ENCODE data around the gene GYS1. TPM values are rescaled to one million over a fixed set of nuclear protein-coding genes. Genes with fewer than 3 reads are reported as not detected.

The GYS1 gene
- total RNA-seq, 1 experiment from 2014 or later = 29.7 TPM

DNA sequence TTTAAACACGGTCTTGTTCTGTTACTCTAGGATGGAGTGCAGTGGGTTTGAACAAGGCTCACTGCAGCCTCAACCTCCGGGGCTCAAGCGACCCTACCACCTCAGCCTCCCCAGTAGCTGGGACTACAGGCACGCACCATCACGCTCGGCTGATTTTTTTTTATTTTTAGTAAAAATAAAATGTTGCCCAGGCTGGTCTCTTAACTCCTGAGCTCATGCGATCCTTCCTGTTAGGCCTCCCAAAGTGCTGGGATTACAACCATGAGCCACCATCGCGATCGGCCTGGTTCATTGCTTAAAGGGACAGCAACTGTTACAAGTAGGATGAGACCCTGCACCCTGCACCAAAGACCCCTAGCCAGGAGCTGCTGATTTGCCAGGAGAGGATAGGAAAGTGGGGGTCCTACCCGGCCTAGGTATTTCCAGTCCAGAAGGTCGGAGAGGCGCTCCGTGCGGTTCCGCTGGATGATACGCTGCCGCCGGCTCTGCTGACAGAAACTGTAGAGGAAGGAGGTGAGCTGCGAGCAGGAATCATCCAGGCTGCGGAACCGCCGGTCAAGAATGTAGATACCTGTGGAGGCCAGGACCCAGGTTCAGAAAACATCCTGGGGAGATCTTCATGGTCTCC is 22.9 kb downstream of the GYS1 start:
- intact Hi-C loops (cut with micrococcal nuclease) = loop anchor here (2.0 kb wide), 2 partner anchors 69 to 175 kb away; partner anchors contain the start of gene NUCB1
- TF ChIP-seq, protein P1, sequence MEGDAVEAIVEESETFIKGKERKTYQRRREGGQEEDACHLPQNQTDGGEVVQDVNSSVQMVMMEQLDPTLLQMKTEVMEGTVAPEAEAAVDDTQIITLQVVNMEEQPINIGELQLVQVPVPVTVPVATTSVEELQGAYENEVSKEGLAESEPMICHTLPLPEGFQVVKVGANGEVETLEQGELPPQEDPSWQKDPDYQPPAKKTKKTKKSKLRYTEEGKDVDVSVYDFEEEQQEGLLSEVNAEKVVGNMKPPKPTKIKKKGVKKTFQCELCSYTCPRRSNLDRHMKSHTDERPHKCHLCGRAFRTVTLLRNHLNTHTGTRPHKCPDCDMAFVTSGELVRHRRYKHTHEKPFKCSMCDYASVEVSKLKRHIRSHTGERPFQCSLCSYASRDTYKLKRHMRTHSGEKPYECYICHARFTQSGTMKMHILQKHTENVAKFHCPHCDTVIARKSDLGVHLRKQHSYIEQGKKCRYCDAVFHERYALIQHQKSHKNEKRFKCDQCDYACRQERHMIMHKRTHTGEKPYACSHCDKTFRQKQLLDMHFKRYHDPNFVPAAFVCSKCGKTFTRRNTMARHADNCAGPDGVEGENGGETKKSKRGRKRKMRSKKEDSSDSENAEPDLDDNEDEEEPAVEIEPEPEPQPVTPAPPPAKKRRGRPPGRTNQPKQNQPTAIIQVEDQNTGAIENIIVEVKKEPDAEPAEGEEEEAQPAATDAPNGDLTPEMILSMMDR (IDR thresholded peaks at IDR 0.05; ENCODE audit: unreplicated experiment) = no peak
- no TSS peak for BruUV-seq (replicated peaks)
- Mint-ChIP-seq H3K36me3 (ENCODE audit: insufficient read depth, unreplicated experiment) (peaks cover 77% of the 10 kb centered on the region), H3K27me3 (ENCODE audit: insufficient read depth, unreplicated experiment) (no peaks in the 10 kb centered on the region), H3K9me3 (ENCODE audit: unreplicated experiment) (no peaks in the 10 kb centered on the region), H3K4me1 (ENCODE audit: insufficient read depth, unreplicated experiment) (peaks cover 6% of the 10 kb centered on the region), H3K4me3 (ENCODE audit: unreplicated experiment) (no peak overlapping the region), H3K27ac (ENCODE audit: low read depth, unreplicated experiment) (no peak overlapping the region)
- ChIA-PET CTCF (interaction anchor here (0.5 to 2.9 kb wide), 13 partner anchors 9 to 561 kb away, joined by 3 to 18 read pairs (median 4); partner anchors contain the start of genes GYS1, PPP1R15A and RUVBL2), POLR2A (interaction anchor here (0.9 to 1.4 kb wide), 3 partner anchors 8 to 97 kb away, joined by 3 to 12 read pairs (median 3); partner anchors contain the start of gene PPP1R15A)
- DNase-seq (ENCODE audit: unreplicated experiment) = no peak

DNA sequence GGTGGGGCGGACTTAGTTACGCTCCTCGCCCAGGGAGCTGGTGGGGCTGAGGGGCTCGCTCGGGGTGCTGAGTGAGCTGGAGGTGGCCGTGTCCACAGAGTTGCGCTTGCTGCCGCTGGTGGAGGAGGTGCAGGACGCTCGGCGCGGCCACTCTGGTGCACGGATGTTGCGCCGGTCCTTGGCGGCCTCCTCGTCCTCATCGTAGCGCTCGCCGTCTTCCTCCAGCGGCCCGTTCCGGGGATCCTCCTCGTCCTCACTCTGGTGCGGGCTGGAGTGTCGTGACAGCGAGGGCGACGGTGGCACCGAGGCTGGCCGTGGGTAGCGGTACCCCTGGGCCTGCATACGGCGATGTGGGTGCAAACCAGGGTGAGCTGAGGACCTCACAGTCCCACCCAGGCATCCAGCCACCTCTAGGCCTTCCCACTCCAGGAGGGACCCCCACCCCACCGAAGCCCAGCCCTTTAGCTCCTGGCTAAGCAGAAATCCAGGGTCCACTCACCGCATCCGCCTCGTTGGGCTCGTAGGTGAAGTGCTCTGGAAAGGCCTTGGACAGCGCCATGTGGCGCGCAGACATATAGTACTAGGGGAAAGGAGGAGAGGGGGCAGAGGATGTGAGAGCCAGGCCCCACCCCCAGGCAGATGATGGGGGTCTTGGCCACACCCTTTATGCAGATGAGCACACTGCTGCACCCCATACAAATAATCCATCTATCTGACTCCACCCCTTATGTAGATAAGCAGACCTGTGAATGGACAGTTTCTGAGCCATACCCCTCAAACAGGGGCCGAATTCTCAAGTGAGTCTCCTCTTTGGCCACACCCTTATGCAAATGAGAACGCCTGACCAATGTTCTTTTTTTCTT is 23.6 kb downstream of the GYS1 start:
- CTCF ChIA-PET = interaction anchor here (1.3 to 2.9 kb wide), 6 partner anchors 11 to 128 kb away, joined by 4 to 18 read pairs (median 6); partner anchors contain the start of genes GYS1, PPP1R15A and RUVBL2
- no peaks in the 10 kb centered on the region for H3K9me3 Mint-ChIP-seq (ENCODE audit: unreplicated experiment)
- intact Hi-C loops (cut with micrococcal nuclease) = loop anchor here (2.0 kb wide), 2 partner anchors 69 to 175 kb away; partner anchors contain the start of gene NUCB1
- POLR2A ChIA-PET = interaction anchor here (0.8 to 1.1 kb wide), 2 partner anchors 8 to 24 kb away, joined by 3 to 4 read pairs; partner anchors contain the start of genes GYS1 and RUVBL2
- no TSS peak for BruUV-seq (replicated peaks)
- peaks cover 77% of the 10 kb centered on the region for H3K36me3 Mint-ChIP-seq (ENCODE audit: insufficient read depth, unreplicated experiment)
- TF ChIP-seq, protein P1 (IDR thresholded peaks at IDR 0.05; ENCODE audit: unreplicated experiment) = no peak
- H3K27me3 Mint-ChIP-seq (ENCODE audit: insufficient read depth, unreplicated experiment) = no peaks in the 10 kb centered on the region
- peak; percentile 34 for DNase-seq (ENCODE audit: unreplicated experiment)
- H3K4me3 Mint-ChIP-seq (ENCODE audit: unreplicated experiment) = no peak overlapping the region
- H3K27ac Mint-ChIP-seq (ENCODE audit: low read depth, unreplicated experiment) = no peak overlapping the region
- peaks cover 11% of the 10 kb centered on the region for H3K4me1 Mint-ChIP-seq (ENCODE audit: insufficient read depth, unreplicated experiment)

DNA sequence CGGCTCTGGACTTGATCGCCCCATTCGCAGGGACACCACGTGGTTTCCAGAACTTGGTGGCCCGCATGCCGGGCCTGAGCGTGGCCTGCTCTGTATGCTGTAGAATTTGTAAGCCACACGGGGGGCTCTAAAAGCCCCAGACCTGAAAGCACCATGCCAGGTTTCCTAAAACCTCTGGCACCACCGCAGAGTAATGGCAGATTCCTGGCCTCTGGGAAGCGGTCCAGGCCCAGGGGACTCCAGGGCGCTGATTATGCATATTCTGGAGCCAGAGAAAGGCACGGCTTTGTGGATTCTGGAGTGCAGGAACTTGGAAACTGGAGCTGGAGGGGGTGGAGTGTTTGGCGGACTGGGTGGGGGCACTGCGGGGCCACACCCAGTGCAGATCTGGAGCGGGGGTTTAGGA is 24.3 kb downstream of the GYS1 start:
- Mint-ChIP-seq H3K36me3 (ENCODE audit: insufficient read depth, unreplicated experiment) (peaks cover 76% of the 10 kb centered on the region), H3K4me3 (ENCODE audit: unreplicated experiment) (no peak overlapping the region), H3K9me3 (ENCODE audit: unreplicated experiment) (no peaks in the 10 kb centered on the region), H3K27me3 (ENCODE audit: insufficient read depth, unreplicated experiment) (no peaks in the 10 kb centered on the region), H3K4me1 (ENCODE audit: insufficient read depth, unreplicated experiment) (peaks cover 18% of the 10 kb centered on the region), H3K27ac (ENCODE audit: low read depth, unreplicated experiment) (no peak overlapping the region)
- intact Hi-C loops (cut with micrococcal nuclease) = no loop called here
- TF ChIP-seq, protein P1 (IDR thresholded peaks at IDR 0.05; ENCODE audit: unreplicated experiment) = no peak
- DNase-seq (ENCODE audit: unreplicated experiment) = no peak
- POLR2A ChIA-PET = interaction anchor here (0.8 to 4.2 kb wide), 2 partner anchors 9 to 24 kb away, joined by 4 to 47 read pairs; partner anchors contain the start of genes GYS1 and RUVBL2
- CTCF ChIA-PET = interaction anchor here (2.1 kb wide), 1 partner anchor 11 kb away, joined by 8 read pairs; no protein-coding TSS in a partner anchor
- BruUV-seq (replicated peaks) = no TSS peak
